Liver (tissue), 9 donors: ENCODE data around the gene RAB37. TPM values are rescaled to one million over a fixed set of nuclear protein-coding genes. Genes with fewer than 3 reads are reported as not detected.
A peak's percentile ranks its signal among the peaks of the same experiment; 100 is the strongest.

Source experiments
- DNase-seq: peaks from one replicate; pipeline ENCODE4 v3.0.0-alpha.2; 2017; ENCODE audit warnings: low spot score
- H3K27ac ChIP-seq, 2 donors: one replicate each; pipeline ENCODE4 v1.7.0; 2013; ENCODE audit warnings: inconsistent platforms in 2 of 2, low read length in 2 of 2, control low read depth in 1 of 2, low read depth in 1 of 2, mild to moderate bottlenecking in 1 of 2
- H3K27me3 ChIP-seq, 4 donors: one replicate each; pipeline versions ENCODE4 v1.6.1 to v1.7.0; 2013; ENCODE audit warnings: low read length in 3 of 4, inconsistent platforms in 1 of 4, mild to moderate bottlenecking in 1 of 4, moderate library complexity in 1 of 4; ENCODE audit not compliant: control insufficient read depth in 4 of 4, insufficient read depth in 4 of 4
- H3K36me3 ChIP-seq, 4 donors: one replicate each; pipeline versions ENCODE4 v1.6.1 to v1.7.0; 2013; ENCODE audit warnings: low read length in 3 of 4, mild to moderate bottlenecking in 3 of 4, low read depth in 1 of 4, moderate library complexity in 1 of 4; ENCODE audit not compliant: control insufficient read depth in 4 of 4, insufficient read depth in 3 of 4
- H3K4me1 ChIP-seq, 4 donors: one replicate each; pipeline versions ENCODE4 v1.6.1 to v1.7.0; 2013; ENCODE audit warnings: low read length in 3 of 4, mild to moderate bottlenecking in 3 of 4, moderate library complexity in 1 of 4; ENCODE audit not compliant: control insufficient read depth in 4 of 4, insufficient read depth in 4 of 4
- H3K4me3 ChIP-seq, 3 donors: one replicate each; pipeline versions ENCODE4 v1.6.1 to v1.7.0; 2013; ENCODE audit warnings: low read length in 3 of 3, control low read depth in 1 of 3, low read depth in 1 of 3, mild to moderate bottlenecking in 1 of 3
- H3K9ac ChIP-seq, 2 donors: one replicate each; pipeline ENCODE4 v1.7.0; 2013; ENCODE audit warnings: low read length in 2 of 2, mild to moderate bottlenecking in 2 of 2, moderate library complexity in 2 of 2, control low read depth in 1 of 2, low read depth in 1 of 2
- H3K9me3 ChIP-seq, 4 donors: one replicate each; pipeline versions ENCODE4 v1.6.1 to v1.7.0; 2013; ENCODE audit warnings: low read length in 3 of 4; ENCODE audit not compliant: control insufficient read depth in 4 of 4
- ATF3 ChIP-seq: IDR thresholded peaks from 2 replicates; pipeline ENCODE4 v1.6.1; 2016; ENCODE audit warnings: antibody characterized with exemption
- EGR1 ChIP-seq, 2 donors: IDR thresholded peaks; 2 replicates each; pipeline ENCODE4 v1.6.1; 2016 to 2018; ENCODE audit warnings: antibody characterized with exemption in 2 of 2, low read depth in 2 of 2
- FOXA1 ChIP-seq: IDR thresholded peaks from 2 replicates; pipeline ENCODE4 v1.6.1; 2016; ENCODE audit warnings: antibody characterized with exemption
- GABPA ChIP-seq, 2 donors: IDR thresholded peaks in 1 of 2; conservative IDR thresholded peaks in 1 of 2; 2 replicates each; pipeline ENCODE4 v1.6.1; 2016; ENCODE audit warnings: antibody characterized with exemption in 2 of 2, mild to moderate bottlenecking in 1 of 2, moderate library complexity in 1 of 2
- HNF4A ChIP-seq, 2 donors: conservative IDR thresholded peaks; 2 replicates each; pipeline ENCODE4 v1.6.1; 2016; ENCODE audit warnings: antibody characterized with exemption in 2 of 2, mild to moderate bottlenecking in 2 of 2
- HNF4G ChIP-seq: IDR thresholded peaks from 2 replicates; pipeline ENCODE4 v1.6.1; 2016; ENCODE audit warnings: antibody characterized with exemption
- MAX ChIP-seq: IDR thresholded peaks from 2 replicates; pipeline ENCODE4 v1.6.1; 2016; ENCODE audit warnings: antibody characterized with exemption
- NR2F2 ChIP-seq: IDR thresholded peaks from 2 replicates; pipeline ENCODE4 v1.6.1; 2016; ENCODE audit warnings: antibody characterized with exemption
- REST ChIP-seq: IDR thresholded peaks from 2 replicates; pipeline ENCODE4 v1.6.1; 2016; ENCODE audit warnings: antibody characterized with exemption, mild to moderate bottlenecking
- RXRA ChIP-seq, 2 donors: IDR thresholded peaks; 2 replicates each; pipeline ENCODE4 v1.6.1; 2017 to 2018; ENCODE audit warnings: antibody characterized with exemption in 2 of 2, mild to moderate bottlenecking in 1 of 2
- SP1 ChIP-seq: IDR thresholded peaks from 2 replicates; pipeline ENCODE4 v1.6.1; 2018; ENCODE audit warnings: antibody characterized with exemption, mild to moderate bottlenecking
- YY1 ChIP-seq: IDR thresholded peaks from 2 replicates; pipeline ENCODE4 v1.6.1; 2016; ENCODE audit warnings: antibody characterized with exemption, mild to moderate bottlenecking
- ZBTB33 ChIP-seq: IDR thresholded peaks from 2 replicates; pipeline ENCODE4 v1.6.1; 2016; ENCODE audit warnings: antibody characterized with exemption
- WGBS: extraction: QIAGEN DNeasy Blood & Tissue Kit; methylation state at CpG from one replicate; pipeline ENCODE4 v1.1.7; 2013; 5-methylcytosine and 5-hydroxymethylcytosine counted together
- polyA plus RNA-seq, 2 donors: library from polyadenylated mRNA; stranded (reverse) in 1 of 2; unstranded in 1 of 2; fragments of 200-250 nt in 1 of 2; fragments of >200 nt in 1 of 2; fragmentation: Nextera tagmentation in 1 of 2; extraction: Ambion mirVana in 1 of 2; gene quantifications; one replicate each; pipeline versions ENCODE4 v1.2.1 to v1.2.3, GENCODE V29; 2013 to 2015
- total RNA-seq, 2 donors: library from RNA; depleted of rRNA; stranded (reverse); fragments of >200 nt; gene quantifications; one replicate each; pipeline ENCODE4 v1.2.3, GENCODE V29; 2014
- donor health status: healthy.
- donor health status: healthy.
- donor health status: healthy.
- donor health status: healthy.
- donor health status: healthy.

Gene RAB37
- total and polyA plus RNA-seq, 4 donors: 5.1 to 8.8 (median 5.6) TPM

- TF ChIP-seq ZBTB33: no peak
- TF ChIP-seq EGR1 (IDR thresholded peaks at IDR 0.05; ENCODE audit: low read depth in 2 of 2): no peak
- TF ChIP-seq NR2F2: no peak
- no peak for TF ChIP-seq RXRA (IDR thresholded peaks at IDR 0.05)
- TF ChIP-seq SP1: no peak
- TF ChIP-seq HNF4A (conservative IDR thresholded peaks at IDR 0.05): no peak
- no peak for TF ChIP-seq FOXA1
Observed at GRCh38 chr17:74756891-74757290, 19.8 kb downstream of the RAB37 start (continued).

- WGBS: 63% methylated on average over 3 of the region's 3 CpGs
- TF ChIP-seq FOXA1 (no peak), GABPA (IDR thresholded peaks at IDR 0.05 in 1 of 2, conservative IDR thresholded peaks at IDR 0.05 in 1 of 2) (no peak), NR2F2 (no peak), ATF3 (no peak), EGR1 (IDR thresholded peaks at IDR 0.05; ENCODE audit: low read depth in 2 of 2) (no peak), SP1 (no peak), ZBTB33 (no peak), HNF4G (no peak), RXRA (IDR thresholded peaks at IDR 0.05) (no peak), MAX (no peak), REST (no peak), HNF4A (conservative IDR thresholded peaks at IDR 0.05) (no peak), YY1 (no peak)
- Histone ChIP-seq H3K4me1 (peaks cover 55 to 91% (median 79%) of the 10 kb centered on the region in 4 donors), H3K27me3 (no peaks in the 10 kb centered on the region), H3K27ac (peak overlapping the region; percentile 75 to 76), H3K9ac (peak overlapping the region in 1 of 2 donors; percentile 29), H3K9me3 (no peaks in the 10 kb centered on the region), H3K36me3 (no peaks in the 10 kb centered on the region), H3K4me3 (no peak overlapping the region)
- DNase-seq: no peak
Observed at GRCh38 chr17:74757502-74757901, 20.4 kb downstream of the RAB37 start.
